ENCODE data around the gene ACTN1.
"Not testable (repeated sequence)": the region's sequence is repeated elsewhere in the genome, so short reads cannot be mapped to it uniquely, and the experiment has no call there.

ACTN1 gene

GRCh38 chr14:68979021-68979721, at the start of gene ACTN1:
Gene ACTN1 (minus strand): TSS chr14:68979302. CDS start chr14:68979056, 246 bp downstream.
- peak; percentile 95 to 99 for DNase-seq

DNA sequence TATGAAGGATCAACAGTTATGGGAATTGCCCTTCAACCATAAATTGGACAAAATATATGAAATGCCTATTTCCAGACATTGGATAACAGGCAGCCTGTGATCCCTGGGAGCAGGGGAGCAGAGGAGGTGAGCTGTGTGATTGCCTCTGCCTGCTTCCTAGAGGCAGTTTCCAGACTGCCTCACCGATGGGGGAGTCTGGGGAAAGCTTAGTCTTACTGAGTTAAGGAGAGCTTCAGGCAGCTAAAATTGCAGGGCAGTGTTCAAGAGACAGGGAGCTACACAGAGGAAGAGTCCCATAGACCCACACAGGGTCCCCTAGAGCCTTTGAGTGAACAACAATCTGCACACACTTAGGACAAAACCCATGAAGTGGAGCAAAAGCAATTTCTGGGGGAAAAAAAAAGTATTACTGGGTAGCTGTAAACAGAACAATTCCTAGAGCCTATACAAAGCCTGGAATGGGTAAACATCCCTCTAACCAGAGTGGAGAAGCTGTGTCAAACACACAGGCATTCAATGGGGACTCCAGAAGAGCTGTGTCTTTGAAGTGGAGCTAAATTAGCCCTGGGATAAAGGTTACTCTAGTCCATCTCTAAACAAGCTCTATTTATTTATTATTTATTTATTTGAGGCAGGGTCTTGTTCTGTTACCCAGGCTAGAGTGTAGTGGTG, 48.3 kb upstream of the ACTN1 start:
- no peak for DNase-seq

DNA sequence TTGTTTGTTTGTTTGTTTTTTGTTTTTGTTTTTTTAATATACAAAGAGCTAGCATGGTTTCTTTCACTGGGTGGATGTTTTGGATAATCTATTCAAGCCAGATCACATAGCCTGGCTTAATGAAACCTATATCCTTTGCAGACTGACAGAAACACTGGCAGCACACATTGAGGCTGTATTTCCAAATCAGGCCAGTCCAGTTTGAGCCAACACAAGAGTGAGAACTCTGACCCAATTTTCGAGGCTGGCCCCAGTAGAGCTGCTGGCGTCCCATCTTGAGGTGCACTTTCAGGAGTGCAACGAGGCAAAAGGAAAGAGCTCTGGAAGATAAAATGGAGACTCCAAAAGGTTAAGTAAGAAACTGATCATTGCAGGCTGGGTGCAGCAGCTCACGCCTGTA, 43.9 kb upstream of the ACTN1 start:
- no peak for DNase-seq

DNA sequence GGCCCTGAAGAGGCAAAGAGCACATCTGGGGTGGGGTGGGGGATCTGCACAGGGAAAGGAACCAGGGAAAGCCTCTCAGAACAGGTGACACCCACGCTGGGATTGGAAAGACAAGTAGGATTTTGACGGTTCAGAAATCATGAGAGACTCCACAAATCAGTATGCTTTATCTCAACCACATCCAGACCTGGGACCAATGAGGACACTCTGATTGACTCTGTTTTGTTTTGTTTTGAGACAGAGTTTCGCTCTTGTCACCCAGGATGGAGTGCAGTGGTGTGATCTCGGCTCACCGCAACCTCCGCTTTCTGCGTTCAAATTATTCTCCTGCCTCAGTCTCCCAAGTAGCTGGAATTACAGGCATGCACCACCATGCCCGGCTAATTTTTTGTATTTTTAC, 43.0 kb upstream of the ACTN1 start:
- DNase-seq, result not testable (repeated sequence)

- DNase-seq, result no peak
Observed at GRCh38 chr14:69017706-69018105, 38.6 kb upstream of the ACTN1 start.

DNA sequence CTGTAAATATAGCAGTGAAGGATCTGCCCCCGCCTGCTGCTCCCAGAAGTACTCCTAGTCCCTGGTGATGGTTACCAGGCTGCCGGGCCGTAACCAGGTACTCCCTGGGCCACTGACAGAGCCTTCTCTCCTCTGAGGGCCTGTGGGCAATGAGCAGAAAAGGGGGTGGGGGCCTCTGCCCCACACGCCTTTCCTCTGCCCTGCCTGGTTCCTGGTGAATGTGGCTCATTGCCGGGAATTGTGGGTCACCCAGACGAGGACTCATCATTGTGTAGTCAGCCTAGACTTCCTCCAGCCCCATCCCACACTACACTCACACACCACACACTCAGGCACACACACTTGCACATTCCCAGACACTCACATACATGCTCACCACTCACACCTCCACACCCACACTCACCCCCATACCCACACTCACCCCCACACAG, 35.7 kb upstream of the ACTN1 start:
- no peak for DNase-seq

DNA sequence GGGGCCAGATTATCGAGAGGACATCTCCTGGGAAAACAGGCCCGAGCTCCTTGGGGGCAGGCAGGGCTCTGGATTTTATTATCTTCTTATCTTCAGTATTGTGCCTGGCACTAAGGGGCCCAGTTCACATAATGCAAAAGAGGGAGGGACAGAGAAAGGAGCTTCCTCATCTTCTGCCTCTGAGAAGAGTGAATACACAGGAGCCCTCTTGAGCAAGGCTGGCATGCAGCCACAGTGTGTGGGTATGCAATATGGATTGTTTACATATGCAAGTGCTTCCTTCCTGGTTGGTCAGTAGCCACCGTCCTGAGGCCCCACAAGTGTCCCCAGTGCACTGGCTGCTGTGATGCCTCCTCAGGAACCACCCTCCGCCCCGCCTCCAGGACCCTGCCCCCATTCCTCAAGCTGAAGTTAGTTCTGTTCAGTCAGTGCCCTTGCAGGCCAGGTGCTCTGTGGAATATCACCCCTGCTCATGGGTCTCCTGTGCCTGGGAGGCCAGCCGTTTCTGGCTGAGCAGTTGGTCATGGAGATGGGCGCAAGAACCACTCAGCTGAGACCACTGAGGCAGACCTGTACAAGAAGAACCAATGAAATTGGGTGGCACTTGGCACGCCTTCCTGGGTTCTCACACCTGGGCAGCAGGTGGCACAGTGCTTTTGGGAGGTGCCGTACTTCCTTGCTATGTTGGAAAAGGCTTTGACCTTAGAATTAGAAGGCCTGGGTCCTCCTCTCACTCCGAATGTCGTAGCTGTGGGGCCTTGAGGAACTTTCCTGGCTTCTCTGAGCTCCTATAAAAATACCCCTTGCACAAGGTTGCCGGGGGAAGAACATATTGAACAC, 35.1 kb upstream of the ACTN1 start:
- peak; percentile 58 to 68 for DNase-seq

GRCh38 chr14:69012256-69012953, 33.3 kb upstream of the ACTN1 start:
- no peak for DNase-seq

DNA sequence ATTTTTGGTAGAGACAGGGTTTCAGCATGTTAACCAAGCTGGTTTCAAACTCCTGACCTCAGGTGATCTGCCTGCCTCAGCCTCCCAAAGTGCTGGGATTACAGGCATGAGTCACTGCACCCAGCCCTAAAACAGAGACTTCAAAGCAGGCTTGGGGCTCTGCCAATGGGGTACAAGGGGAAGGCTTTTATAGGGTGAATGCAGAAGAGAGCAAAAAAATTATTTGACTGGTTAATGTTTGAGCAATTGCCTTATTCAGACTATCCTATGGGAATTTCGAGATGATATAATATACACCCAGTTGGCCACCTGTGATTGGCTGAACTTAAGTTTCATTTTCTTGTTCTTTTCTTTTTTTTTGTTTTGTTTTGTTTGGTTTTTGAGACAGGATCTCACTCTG, 31.5 kb upstream of the ACTN1 start:
- no peak for DNase-seq

DNA sequence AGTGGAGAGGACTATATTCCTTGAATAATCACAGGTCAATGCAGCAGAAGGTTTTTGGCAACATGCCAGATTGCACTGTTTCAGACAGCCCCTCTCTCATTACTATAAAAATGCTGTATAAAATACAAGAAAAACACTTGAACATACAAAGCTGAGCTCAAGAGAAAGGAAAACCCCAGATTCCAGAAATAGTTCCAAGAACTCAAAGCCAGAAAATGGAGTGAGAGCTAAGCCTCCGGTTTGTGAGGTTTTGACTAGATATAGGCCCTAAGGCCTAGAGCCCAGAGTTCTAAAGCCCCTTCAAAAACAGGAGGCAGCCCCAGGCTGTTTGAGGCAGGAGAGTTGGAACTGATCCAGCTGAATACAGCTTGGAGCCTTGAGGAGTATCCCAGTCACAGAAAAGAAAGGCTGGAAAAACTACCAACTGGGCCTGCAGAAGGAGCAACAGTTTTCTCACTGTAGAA, 29.4 kb upstream of the ACTN1 start:
- DNase-seq, result no peak

- no peak for DNase-seq
Observed at GRCh38 chr14:69006346-69006745, 27.2 kb upstream of the ACTN1 start.

- no peak for DNase-seq
Observed at GRCh38 chr14:69005432-69006148, 26.5 kb upstream of the ACTN1 start.

GRCh38 chr14:69004731-69005431, 25.8 kb upstream of the ACTN1 start:
- no peak for DNase-seq

DNA sequence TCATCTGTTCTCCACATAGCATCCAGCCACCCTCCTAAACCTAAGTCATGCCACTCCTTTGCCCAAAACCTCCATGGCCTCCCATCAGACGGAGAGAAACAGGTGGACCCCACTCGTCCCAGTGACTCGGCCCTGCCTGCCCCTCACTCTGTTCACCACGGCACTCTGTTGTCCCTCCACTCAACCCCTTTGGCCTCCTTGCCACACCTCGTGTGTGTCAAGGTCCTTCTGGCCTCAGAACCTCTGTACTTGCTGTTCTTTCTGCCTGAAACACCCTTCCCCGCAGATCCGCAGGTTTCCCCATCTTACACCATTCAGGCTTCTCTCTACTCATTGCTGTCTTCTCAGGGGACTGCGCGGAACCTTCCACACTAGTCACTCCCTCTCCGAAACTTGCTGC, 24.5 kb upstream of the ACTN1 start:
- no peak for DNase-seq

DNA sequence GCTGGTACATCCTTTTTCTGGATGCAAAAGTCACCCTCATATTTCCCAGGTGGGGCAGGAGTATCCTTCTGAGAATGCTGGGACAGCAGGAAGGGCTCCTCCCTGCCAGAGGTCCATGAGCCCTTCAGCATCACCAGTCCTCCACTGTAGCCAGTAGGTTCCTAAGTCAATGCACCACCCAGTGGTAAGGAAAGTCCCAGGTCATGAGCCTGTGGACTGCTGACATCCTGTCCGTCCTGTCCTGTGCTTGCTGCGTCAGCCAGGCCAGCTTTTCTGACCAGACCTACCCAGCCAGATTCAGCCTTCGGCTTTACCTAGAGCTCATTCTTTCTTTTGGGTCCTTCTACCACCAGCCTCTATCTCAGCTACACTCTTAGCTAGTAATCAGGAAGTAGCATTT, 23.0 kb upstream of the ACTN1 start:
- DNase-seq, result peak; percentile 16 to 56

DNA sequence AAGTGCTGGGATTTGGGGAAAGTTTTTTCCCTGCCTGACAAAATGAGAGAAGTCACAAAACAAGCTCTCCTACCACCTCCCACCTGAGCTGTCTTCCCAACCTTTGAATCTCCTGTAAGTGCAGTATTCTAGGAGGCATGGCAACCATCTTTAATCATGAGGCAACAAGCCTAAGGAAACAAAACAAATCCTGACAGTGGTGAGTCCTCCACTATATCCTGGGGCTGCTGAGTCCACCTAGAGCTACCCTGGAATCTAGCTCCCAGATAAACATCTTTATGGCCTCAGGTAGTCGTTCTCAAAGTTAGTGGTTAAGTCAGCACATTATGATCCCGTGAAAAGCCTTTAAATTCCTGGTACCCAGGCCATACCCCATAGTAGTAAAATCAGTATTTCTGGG, 22.3 kb upstream of the ACTN1 start:
- DNase-seq, result no peak

- no peak for DNase-seq
Observed at GRCh38 chr14:68998062-68998461, 19.0 kb upstream of the ACTN1 start.

DNA sequence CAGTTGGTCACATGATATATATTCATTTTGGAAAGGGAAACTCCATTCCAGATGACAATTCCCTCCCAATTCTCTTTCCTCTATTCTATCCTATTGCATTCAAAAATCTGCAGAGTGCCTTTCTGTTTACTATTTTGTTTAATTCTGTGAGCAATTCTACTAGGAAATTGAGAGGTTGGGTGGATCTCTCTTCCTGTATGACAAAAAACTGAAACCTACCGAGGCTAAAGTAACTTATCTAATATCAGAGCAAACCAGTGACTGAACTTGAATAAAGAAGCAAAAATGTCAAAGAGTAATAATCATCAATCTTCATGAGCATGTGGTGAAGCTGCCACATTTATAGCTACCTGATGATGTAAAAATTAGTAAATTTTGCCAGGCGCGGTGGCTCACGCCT, 16.6 kb upstream of the ACTN1 start:
- DNase-seq, result no peak

GRCh38 chr14:68994056-68994455, 15.0 kb upstream of the ACTN1 start:
- no peak for DNase-seq

GRCh38 chr14:68987653-68988036, 8.5 kb upstream of the ACTN1 start:
- peak; percentile 98 for DNase-seq

- DNase-seq, result peak; percentile 76 to 80
Observed at GRCh38 chr14:68986926-68987652, 8.0 kb upstream of the ACTN1 start.
